ENCODE measurements around the gene AP2M1. TPM values are rescaled to one million over a fixed set of nuclear protein-coding genes. Genes with fewer than 3 reads are reported as not detected.

Gene AP2M1
- total RNA-seq, 1 experiment from 2014 or later = 353 TPM

GRCh38 chr3:184148076-184148475 is 26.6 kb upstream of the AP2M1 start:
- H3K27me3 ChIP-seq (ENCODE audit: insufficient read depth, low read length) = no peaks in the 10 kb centered on the region
- no peak overlapping the region for H3K4me3 ChIP-seq (replicated peaks in 1 of 2; ENCODE audit: low read depth in 1 of 2, low read length in 2 of 2)
- intact Hi-C loops (cut with micrococcal nuclease) = no loop called here
- TF ChIP-seq SRF (IDR thresholded peaks at IDR 0.05; ENCODE audit: low read depth) = no peak
- no peak for TF ChIP-seq POLR2A (IDR thresholded peaks at IDR 0.05; ENCODE audit: borderline replicate concordance, extremely low read depth, insufficient read depth, insufficient read length)
- no peak for TF ChIP-seq ELF1 (IDR thresholded peaks at IDR 0.05; ENCODE audit: borderline replicate concordance, low read depth)
- no peak for TF ChIP-seq CBX3 (IDR thresholded peaks at IDR 0.05; ENCODE audit: low read depth)
- no peak for TF ChIP-seq FOSL1 (IDR thresholded peaks at IDR 0.05; ENCODE audit: low read depth)
- TF ChIP-seq EZH2phosphoT487 (IDR thresholded peaks at IDR 0.05; ENCODE audit: borderline replicate concordance) = no peak
- ChIA-PET RAD21 (ENCODE audit: low non-redundant PET in 1 of 2, low total read pairs in 2 of 2, uncharacterized antibody in 2 of 2, unreplicated experiment in 2 of 2) (no interaction called here), POLR2A (no interaction called here), CTCF (no interaction called here)
- H2AFZ ChIP-seq (ENCODE audit: low read depth, low read length, poor library complexity, severe bottlenecking) = no peak overlapping the region
- BruUV-seq (replicated peaks) = no TSS peak
- no peak overlapping the region for H3K4me2 ChIP-seq (ENCODE audit: low read length)
- no peaks in the 10 kb centered on the region for H3K79me2 ChIP-seq (ENCODE audit: insufficient read depth, low read length)
- peaks cover 11 to 20% of the 10 kb centered on the region in 2 experiments; a peak in 3 of 4 replicates for H3K36me3 ChIP-seq (ENCODE audit: control insufficient read depth in 1 of 2, insufficient read depth in 2 of 2, low read length in 2 of 2)
- H3K9me3 ChIP-seq (ENCODE audit: control insufficient read depth in 1 of 2, insufficient read depth in 1 of 2, low read depth in 1 of 2, low read length in 2 of 2) = no peaks in the 10 kb centered on the region
- DNase-seq (ENCODE audit: low read depth, low spot score) (no peak), ATAC-seq (no peak)
- H3K9me2 ChIP-seq (ENCODE audit: insufficient read depth) = no peaks in the 10 kb centered on the region
- H3K27ac ChIP-seq (ENCODE audit: low read depth, low read length) = no peak overlapping the region
- H3K9ac ChIP-seq (ENCODE audit: low read length) = no peak overlapping the region
- peaks cover 0 to 17% of the 10 kb centered on the region in 2 experiments; a peak in 1 of 4 replicates for H3K4me1 ChIP-seq (ENCODE audit: control insufficient read depth in 1 of 2, insufficient read depth in 2 of 2, low read length in 2 of 2)
- H4K20me1 ChIP-seq (ENCODE audit: insufficient read depth) = no peaks in the 10 kb centered on the region

- no peak for ATAC-seq
- Histone ChIP-seq H3K9me3 (ENCODE audit: control insufficient read depth in 1 of 2, insufficient read depth in 1 of 2, low read depth in 1 of 2, low read length in 2 of 2) (no peaks in the 10 kb centered on the region), H3K79me2 (ENCODE audit: insufficient read depth, low read length) (no peaks in the 10 kb centered on the region), H3K36me3 (ENCODE audit: control insufficient read depth in 1 of 2, insufficient read depth in 2 of 2, low read length in 2 of 2) (peaks cover 4 to 10% of the 10 kb centered on the region in 2 experiments; a peak in 2 of 4 replicates), H3K4me2 (ENCODE audit: low read length) (no peak overlapping the region), H2AFZ (ENCODE audit: low read depth, low read length, poor library complexity, severe bottlenecking) (no peak overlapping the region), H3K27me3 (ENCODE audit: insufficient read depth, low read length) (no peaks in the 10 kb centered on the region), H3K4me3 (replicated peaks in 1 of 2; ENCODE audit: low read depth in 1 of 2, low read length in 2 of 2) (no peak overlapping the region), H4K20me1 (ENCODE audit: insufficient read depth) (no peaks in the 10 kb centered on the region), H3K27ac (ENCODE audit: low read depth, low read length) (no peak overlapping the region), H3K9ac (ENCODE audit: low read length) (no peak overlapping the region), H3K4me1 (ENCODE audit: control insufficient read depth in 1 of 2, insufficient read depth in 2 of 2, low read length in 2 of 2) (peaks cover 0 to 19% of the 10 kb centered on the region in 2 experiments; a peak in 2 of 4 replicates), H3K9me2 (ENCODE audit: insufficient read depth) (no peaks in the 10 kb centered on the region)
- ChIA-PET POLR2A (interaction anchor here (1.0 kb wide), 1 partner anchor 14 kb away, joined by 3 read pairs; the partner anchor contains the start of gene EIF2B5), CTCF (no interaction called here), RAD21 (ENCODE audit: low non-redundant PET in 1 of 2, low total read pairs in 2 of 2, uncharacterized antibody in 2 of 2, unreplicated experiment in 2 of 2) (interaction anchor here in 1 of 2 experiments (0.8 kb wide), 1 partner anchor 388 kb away, joined by 4 read pairs; no protein-coding TSS in a partner anchor)
- intact Hi-C loops (cut with micrococcal nuclease) = loop anchor here (1.0 kb wide), 1 partner anchor 140 kb away; no protein-coding TSS in a partner anchor
- no TSS peak for BruUV-seq (replicated peaks)
- no peak for DNase-seq (ENCODE audit: low read depth, low spot score)
- no peak for TF ChIP-seq ZFX (IDR thresholded peaks at IDR 0.05)
- no peak for TF ChIP-seq POLR2AphosphoS5 (IDR thresholded peaks at IDR 0.05; ENCODE audit: low read depth, low read length)
- no peak for TF ChIP-seq ZNF274 (IDR thresholded peaks at IDR 0.05; ENCODE audit: low read depth, low read length)
- TF ChIP-seq ATF3 (IDR thresholded peaks at IDR 0.05) = no peak
- TF ChIP-seq FOSL1 (IDR thresholded peaks at IDR 0.05; ENCODE audit: low read depth) = no peak
- TF ChIP-seq ELF1 (IDR thresholded peaks at IDR 0.05; ENCODE audit: borderline replicate concordance, low read depth) = no peak
- no peak for TF ChIP-seq SIN3A (IDR thresholded peaks at IDR 0.05; ENCODE audit: low read depth)
- TF ChIP-seq, protein P1, sequence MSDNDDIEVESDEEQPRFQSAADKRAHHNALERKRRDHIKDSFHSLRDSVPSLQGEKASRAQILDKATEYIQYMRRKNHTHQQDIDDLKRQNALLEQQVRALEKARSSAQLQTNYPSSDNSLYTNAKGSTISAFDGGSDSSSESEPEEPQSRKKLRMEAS (IDR thresholded peaks at IDR 0.05) = no peak
- TF ChIP-seq SP1 (IDR thresholded peaks at IDR 0.05; ENCODE audit: low read depth) = no peak
- TF ChIP-seq, protein P2, sequence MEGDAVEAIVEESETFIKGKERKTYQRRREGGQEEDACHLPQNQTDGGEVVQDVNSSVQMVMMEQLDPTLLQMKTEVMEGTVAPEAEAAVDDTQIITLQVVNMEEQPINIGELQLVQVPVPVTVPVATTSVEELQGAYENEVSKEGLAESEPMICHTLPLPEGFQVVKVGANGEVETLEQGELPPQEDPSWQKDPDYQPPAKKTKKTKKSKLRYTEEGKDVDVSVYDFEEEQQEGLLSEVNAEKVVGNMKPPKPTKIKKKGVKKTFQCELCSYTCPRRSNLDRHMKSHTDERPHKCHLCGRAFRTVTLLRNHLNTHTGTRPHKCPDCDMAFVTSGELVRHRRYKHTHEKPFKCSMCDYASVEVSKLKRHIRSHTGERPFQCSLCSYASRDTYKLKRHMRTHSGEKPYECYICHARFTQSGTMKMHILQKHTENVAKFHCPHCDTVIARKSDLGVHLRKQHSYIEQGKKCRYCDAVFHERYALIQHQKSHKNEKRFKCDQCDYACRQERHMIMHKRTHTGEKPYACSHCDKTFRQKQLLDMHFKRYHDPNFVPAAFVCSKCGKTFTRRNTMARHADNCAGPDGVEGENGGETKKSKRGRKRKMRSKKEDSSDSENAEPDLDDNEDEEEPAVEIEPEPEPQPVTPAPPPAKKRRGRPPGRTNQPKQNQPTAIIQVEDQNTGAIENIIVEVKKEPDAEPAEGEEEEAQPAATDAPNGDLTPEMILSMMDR (IDR thresholded peaks at IDR 0.05 in 2 of 3, conservative IDR thresholded peaks at IDR 0.05 in 1 of 3; ENCODE audit: borderline replicate concordance in 1 of 3, insufficient read depth in 1 of 3, low read depth in 2 of 3, low read length in 2 of 3) = no peak
- TF ChIP-seq REST (IDR thresholded peaks at IDR 0.05; ENCODE audit: low read depth) = no peak
- no peak for TF ChIP-seq CEBPB (IDR thresholded peaks at IDR 0.05; ENCODE audit: low read depth)
- TF ChIP-seq SRF (IDR thresholded peaks at IDR 0.05; ENCODE audit: low read depth) = no peak
Measured at GRCh38 chr3:184149123-184149522, 25.5 kb upstream of the AP2M1 start.

Data from HCT116 (cell line).